ENCODE measurements around the gene ATP1A2. TPM values are rescaled to one million over a fixed set of nuclear protein-coding genes. Genes with fewer than 3 reads are reported as not detected.

The ATP1A2 gene
- total and polyA plus RNA-seq, 5 experiments from 2014 or later = not detected

GRCh38 chr1:160149233-160149632 is 33.7 kb downstream of the ATP1A2 start:
- Mint-ChIP-seq H3K36me3 (no peaks in the 10 kb centered on the region), H3K4me3 (no peak overlapping the region), H3K9me3 (no peaks in the 10 kb centered on the region), H3K27me3 (peaks cover 0 to 2% (median 0%) of the 10 kb centered on the region in 5 donors), H3K4me1 (peaks cover 0 to 2% (median 0%) of the 10 kb centered on the region in 4 donors), H3K27ac (no peak overlapping the region)
- no peak for ATAC-seq
- POLR2A ChIA-PET = no interaction called here
- DNase-seq = no peak

GRCh38 chr1:160149716-160150115 is 34.2 kb downstream of the ATP1A2 start:
- H3K27me3 Mint-ChIP-seq = peaks cover 0 to 2% (median 0%) of the 10 kb centered on the region in 5 donors

GRCh38 chr1:160151303-160151702 is 35.7 kb downstream of the ATP1A2 start, which contains the start of gene ATP1A4:
Gene ATP1A4, plus strand, starts transcription at chr1:160151603. Its CDS starts 438 bp downstream, at chr1:160152041.
- DNase-seq = no peak
- Mint-ChIP-seq H3K9me3 (no peaks in the 10 kb centered on the region), H3K4me1 (no peaks in the 10 kb centered on the region), H3K36me3 (no peaks in the 10 kb centered on the region), H3K27me3 (peaks cover 0 to 6% (median 0%) of the 10 kb centered on the region in 5 donors), H3K27ac (peak within 1 kb of the TSS in 1 of 10 donors; percentile 21), H3K4me3 (peak within 1 kb of the TSS in 1 of 10 donors; percentile 41)
- POLR2A ChIA-PET = no interaction called here
- no peak for ATAC-seq

More at GRCh38 chr1:160149716-160150115, 34.2 kb downstream of the ATP1A2 start:
- Mint-ChIP-seq H3K27ac (no peak overlapping the region), H3K36me3 (no peaks in the 10 kb centered on the region), H3K9me3 (no peaks in the 10 kb centered on the region), H3K4me3 (no peak overlapping the region), H3K4me1 (peaks cover 0 to 2% (median 0%) of the 10 kb centered on the region in 4 donors)
- no peak for ATAC-seq
- POLR2A ChIA-PET = no interaction called here
- DNase-seq = no peak

- POLR2A ChIA-PET = no interaction called here
- Mint-ChIP-seq H3K36me3 (no peaks in the 10 kb centered on the region), H3K9me3 (no peaks in the 10 kb centered on the region), H3K4me3 (no peak overlapping the region), H3K4me1 (no peaks in the 10 kb centered on the region), H3K27ac (no peak overlapping the region), H3K27me3 (peaks cover 0 to 6% (median 1%) of the 10 kb centered on the region in 5 donors)
- ATAC-seq (no peak), DNase-seq (no peak)
These were observed 39.2 kb downstream of the ATP1A2 start for GRCh38 chr1:160154790-160155189.

- no peak overlapping the region for H3K4me3 Mint-ChIP-seq
- no peak overlapping the region for H3K27ac Mint-ChIP-seq
- H3K27me3 Mint-ChIP-seq = peaks cover 0 to 6% (median 1%) of the 10 kb centered on the region in 5 donors
These were observed 40.8 kb downstream of the ATP1A2 start for GRCh38 chr1:160156361-160156760.

GRCh38 chr1:160157174-160157573 is 41.6 kb downstream of the ATP1A2 start:
- H3K27ac Mint-ChIP-seq = no peak overlapping the region
- no peaks in the 10 kb centered on the region for H3K4me1 Mint-ChIP-seq
- no peaks in the 10 kb centered on the region for H3K9me3 Mint-ChIP-seq
- no peak for DNase-seq
- H3K36me3 Mint-ChIP-seq = no peaks in the 10 kb centered on the region
- ATAC-seq = no peak
- no peak overlapping the region for H3K4me3 Mint-ChIP-seq
- peaks cover 0 to 6% (median 1%) of the 10 kb centered on the region in 5 donors for H3K27me3 Mint-ChIP-seq
- POLR2A ChIA-PET = no interaction called here

More at GRCh38 chr1:160156361-160156760, 40.8 kb downstream of the ATP1A2 start:
- no peaks in the 10 kb centered on the region for H3K36me3 Mint-ChIP-seq
- no peaks in the 10 kb centered on the region for H3K9me3 Mint-ChIP-seq
- DNase-seq (no peak), ATAC-seq (no peak)
- H3K4me1 Mint-ChIP-seq = no peaks in the 10 kb centered on the region
- POLR2A ChIA-PET = no interaction called here

- Mint-ChIP-seq H3K36me3 (no peaks in the 10 kb centered on the region), H3K27me3 (peaks cover 0 to 6% (median 1%) of the 10 kb centered on the region in 5 donors), H3K9me3 (no peaks in the 10 kb centered on the region), H3K4me3 (no peak overlapping the region), H3K27ac (no peak overlapping the region), H3K4me1 (no peaks in the 10 kb centered on the region)
- no peak for DNase-seq
- no peak for ATAC-seq
- POLR2A ChIA-PET = no interaction called here
These were observed 42.5 kb downstream of the ATP1A2 start for GRCh38 chr1:160158031-160158430.

GRCh38 chr1:160158534-160158933 is 43.0 kb downstream of the ATP1A2 start:
- Mint-ChIP-seq H3K4me3 (no peak overlapping the region), H3K36me3 (no peaks in the 10 kb centered on the region), H3K4me1 (peaks cover 0 to under 1% (median 0%) of the 10 kb centered on the region in 4 donors), H3K27ac (no peak overlapping the region), H3K27me3 (peaks cover 0 to 6% (median 1%) of the 10 kb centered on the region in 5 donors), H3K9me3 (no peaks in the 10 kb centered on the region)
- DNase-seq (no peak), ATAC-seq (no peak)
- POLR2A ChIA-PET = no interaction called here

- Mint-ChIP-seq H3K4me1 (peaks cover 0 to 2% (median 0%) of the 10 kb centered on the region in 4 donors), H3K36me3 (no peaks in the 10 kb centered on the region), H3K4me3 (no peak overlapping the region), H3K27me3 (peaks cover 1 to 13% (median 9%) of the 10 kb centered on the region in 5 donors), H3K27ac (no peak overlapping the region), H3K9me3 (no peaks in the 10 kb centered on the region)
- DNase-seq = no peak
- POLR2A ChIA-PET = no interaction called here
- ATAC-seq = no peak
These were observed 44.3 kb downstream of the ATP1A2 start for GRCh38 chr1:160159846-160160245.

- DNase-seq (no peak), ATAC-seq (no peak)
- peaks cover 0 to 6% (median 0%) of the 10 kb centered on the region in 4 donors for H3K4me1 Mint-ChIP-seq
- H3K27ac Mint-ChIP-seq = no peak overlapping the region
- no peaks in the 10 kb centered on the region for H3K9me3 Mint-ChIP-seq
- POLR2A ChIA-PET = no interaction called here
- no peaks in the 10 kb centered on the region for H3K36me3 Mint-ChIP-seq
- H3K27me3 Mint-ChIP-seq = peaks cover 5 to 25% (median 10%) of the 10 kb centered on the region in 5 donors
- no peak overlapping the region for H3K4me3 Mint-ChIP-seq
These were observed 46.6 kb downstream of the ATP1A2 start for GRCh38 chr1:160161965-160162705.

- POLR2A ChIA-PET = no interaction called here
- Mint-ChIP-seq H3K36me3 (no peaks in the 10 kb centered on the region), H3K4me3 (no peak overlapping the region), H3K27ac (no peak overlapping the region), H3K27me3 (peaks cover 5 to 25% (median 10%) of the 10 kb centered on the region in 5 donors), H3K9me3 (no peaks in the 10 kb centered on the region), H3K4me1 (peaks cover 0 to 9% (median 0%) of the 10 kb centered on the region in 4 donors)
- DNase-seq (no peak), ATAC-seq (no peak)
These were observed 47.4 kb downstream of the ATP1A2 start for GRCh38 chr1:160162931-160163330.

- Mint-ChIP-seq H3K4me3 (no peak overlapping the region), H3K9me3 (no peaks in the 10 kb centered on the region), H3K4me1 (peaks cover 0 to 9% (median 0%) of the 10 kb centered on the region in 4 donors), H3K36me3 (no peaks in the 10 kb centered on the region), H3K27me3 (peaks cover 5 to 25% (median 11%) of the 10 kb centered on the region in 5 donors), H3K27ac (no peak overlapping the region)
- POLR2A ChIA-PET = no interaction called here
- ATAC-seq (no peak), DNase-seq (no peak)
These were observed 48.1 kb downstream of the ATP1A2 start for GRCh38 chr1:160163615-160164014.

- DNase-seq (no peak), ATAC-seq (no peak)
- H3K36me3 Mint-ChIP-seq = no peaks in the 10 kb centered on the region
- POLR2A ChIA-PET = no interaction called here
- no peaks in the 10 kb centered on the region for H3K9me3 Mint-ChIP-seq
- H3K27ac Mint-ChIP-seq = no peak overlapping the region
- no peak overlapping the region for H3K4me3 Mint-ChIP-seq
- peaks cover 4 to 25% (median 11%) of the 10 kb centered on the region in 5 donors for H3K27me3 Mint-ChIP-seq
- H3K4me1 Mint-ChIP-seq = peaks cover 1 to 13% (median 3%) of the 10 kb centered on the region in 4 donors
These were observed 48.6 kb downstream of the ATP1A2 start for GRCh38 chr1:160164121-160164520.

All from naive thymus-derived CD8-positive, alpha-beta T cell (primary cell).